Thoracic aorta (tissue), 2 donors: Measurements from ENCODE around the gene CDC42BPB. TPM values are rescaled to one million over a fixed set of nuclear protein-coding genes. Genes with fewer than 3 reads are reported as not detected.
A peak's percentile ranks its signal among the peaks of the same experiment; 100 is the strongest.

Source experiments
- ATAC-seq: fragments of 150-250 bp; one replicate; pipeline ENCODE4 v1.8.0; 2017; ENCODE audit warnings: low read depth; ENCODE audit not compliant: insufficient number of reproducible peaks, low FRiP score
- DNase-seq: peaks from one replicate; pipeline ENCODE4 v3.0.0-alpha.2; 2020; ENCODE audit warnings: low spot score
- H3K27ac ChIP-seq, 2 donors: fragments of 200-600 bp; sonication (generic); 1 replicate in 1 of 2; 2 replicates in 1 of 2; pipeline ENCODE4 v1.5.1; 2016; ENCODE audit warnings: mild to moderate bottlenecking in 2 of 2, moderate library complexity in 2 of 2
- H3K27me3 ChIP-seq: fragments of 200-600 bp; sonication (generic); replicated peaks from 2 replicates; pipeline ENCODE4 v1.6.0; 2016; ENCODE audit warnings: mild to moderate bottlenecking; ENCODE audit not compliant: insufficient read depth
- H3K36me3 ChIP-seq: fragments of 200-600 bp; sonication (generic); one replicate; pipeline ENCODE4 v1.5.1; 2016
- H3K4me1 ChIP-seq, 2 donors: fragments of 200-600 bp; sonication (generic); 1 replicate in 1 of 2; 2 replicates in 1 of 2; pipeline versions ENCODE4 v1.5.1 to v1.6.0; 2016; ENCODE audit warnings: low read depth in 2 of 2, mild to moderate bottlenecking in 1 of 2; ENCODE audit not compliant: control insufficient read depth in 1 of 2
- H3K4me3 ChIP-seq: fragments of 200-600 bp; sonication (generic); 2 replicates; pipeline ENCODE4 v1.5.1; 2016; ENCODE audit warnings: mild to moderate bottlenecking
- H3K9me3 ChIP-seq: fragments of 200-600 bp; sonication (generic); 2 replicates; pipeline ENCODE4 v1.5.1; 2016
- CTCF ChIP-seq: fragments of 200-600 bp; sonication (generic); IDR thresholded peaks from one replicate; pipeline ENCODE4 v1.5.1; 2019; ENCODE audit warnings: antibody characterized with exemption
- total RNA-seq, 2 donors: library from RNA; depleted of rRNA; stranded (reverse); fragments of >200 nt; gene quantifications; one replicate each; pipeline versions ENCODE4 v1.1.0 to v1.2.3, GENCODE V29; 2016

Gene CDC42BPB
- total RNA-seq, 2 donors from 2014 or later = 121 to 133 TPM

DNA sequence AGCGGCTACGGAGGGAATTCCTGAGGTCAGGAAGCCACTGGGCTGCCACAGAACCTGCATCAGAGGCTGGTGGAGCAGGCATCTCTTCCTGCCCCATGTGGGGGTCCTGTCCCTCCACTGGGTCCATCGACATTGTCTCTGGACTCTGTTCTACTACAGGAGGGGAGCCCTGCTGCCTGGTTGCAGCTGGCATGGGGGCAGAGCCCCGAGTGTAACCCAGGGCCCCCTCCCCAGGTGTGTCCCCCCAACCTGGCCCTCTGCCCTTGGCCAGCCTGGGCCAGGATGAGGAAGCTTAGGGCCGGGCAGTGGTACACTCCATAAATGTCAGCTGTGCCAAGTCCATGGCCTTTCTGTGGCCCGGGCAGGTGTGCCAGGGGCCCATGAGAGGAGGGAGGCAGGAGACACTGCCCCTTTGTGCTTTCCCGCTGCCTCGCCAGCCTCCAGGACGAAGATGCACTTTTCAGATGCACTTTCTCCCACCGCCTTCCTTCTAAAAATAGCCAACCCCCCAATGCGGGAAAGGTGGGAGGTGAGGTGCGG lies 33.2 kb upstream of the CDC42BPB start:
- H3K27ac ChIP-seq = no peak overlapping the region
- ATAC-seq = no peak
- no peaks in the 10 kb centered on the region for H3K36me3 ChIP-seq
- H3K27me3 ChIP-seq = no peaks in the 10 kb centered on the region
- H3K4me1 ChIP-seq = peaks cover 5 to 6% of the 10 kb centered on the region in 2 donors
- TF ChIP-seq CTCF = no peak
- DNase-seq = no peak
- peak overlapping the region; percentile 77 for H3K4me3 ChIP-seq
- no peaks in the 10 kb centered on the region for H3K9me3 ChIP-seq

DNA sequence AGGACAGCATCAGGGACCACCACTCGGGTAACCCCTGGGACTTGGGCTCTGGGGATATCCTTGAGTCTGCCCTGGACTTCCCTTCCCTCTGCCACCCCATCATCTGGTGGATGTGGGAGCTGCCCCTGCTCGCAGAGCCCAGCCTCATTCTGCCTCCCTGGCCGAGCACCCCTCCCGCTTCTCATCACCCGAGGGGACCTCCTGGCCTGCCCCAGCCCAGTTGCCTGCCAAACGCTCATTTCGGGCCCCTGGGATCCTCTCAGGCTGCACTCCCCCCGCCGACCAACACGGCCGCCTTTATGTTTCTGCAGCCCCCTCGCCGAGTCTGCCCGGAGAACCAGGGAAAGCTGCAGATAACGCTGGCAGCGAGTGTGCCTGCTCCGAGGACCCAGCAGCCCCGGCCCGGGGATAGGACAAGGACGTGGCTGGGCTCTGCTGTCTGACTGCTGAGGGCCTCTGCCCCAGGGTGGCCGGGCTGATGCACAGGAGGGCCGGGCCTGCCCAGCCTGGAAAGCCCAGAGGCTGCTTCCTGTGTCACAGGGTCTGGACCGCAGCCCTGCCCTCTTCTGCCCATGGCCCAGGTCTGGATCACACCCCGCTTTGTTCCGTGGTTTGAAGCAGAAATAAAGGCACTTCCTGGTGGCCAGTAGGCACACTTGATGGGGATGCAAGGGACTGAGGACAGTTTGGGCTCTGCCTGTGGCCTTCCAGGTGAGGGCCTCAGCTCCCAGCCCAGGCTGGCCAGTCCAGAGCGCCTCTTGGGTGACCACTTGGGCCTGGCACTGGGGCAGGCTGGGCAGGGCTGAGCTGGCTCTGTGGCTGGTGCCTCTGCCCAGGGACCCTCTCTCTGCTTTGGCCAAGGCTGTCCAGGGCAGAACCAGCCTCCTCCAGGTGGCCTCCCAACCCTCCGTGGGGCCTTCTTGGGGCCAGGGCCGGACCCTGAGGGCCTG lies 32.3 kb upstream of the CDC42BPB start:
- no peaks in the 10 kb centered on the region for H3K36me3 ChIP-seq

GRCh38 chr14:103088921-103089320 lies 31.6 kb upstream of the CDC42BPB start:
- no peaks in the 10 kb centered on the region for H3K9me3 ChIP-seq
- no peak overlapping the region for H3K27ac ChIP-seq
- peaks cover 8 to 12% of the 10 kb centered on the region in 2 donors for H3K4me1 ChIP-seq
- DNase-seq = no peak
- ATAC-seq = no peak
- no peak for TF ChIP-seq CTCF
- H3K4me3 ChIP-seq = no peak overlapping the region
- H3K36me3 ChIP-seq = no peaks in the 10 kb centered on the region
- no peaks in the 10 kb centered on the region for H3K27me3 ChIP-seq

More for the DNA sequence above, 32.3 kb upstream of the CDC42BPB start:
- TF ChIP-seq CTCF = no peak
- Histone ChIP-seq H3K9me3 (no peaks in the 10 kb centered on the region), H3K4me1 (peaks cover 5 to 6% of the 10 kb centered on the region in 2 donors), H3K4me3 (no peak overlapping the region), H3K27me3 (no peaks in the 10 kb centered on the region), H3K27ac (no peak overlapping the region)
- DNase-seq (no peak), ATAC-seq (no peak)

DNA sequence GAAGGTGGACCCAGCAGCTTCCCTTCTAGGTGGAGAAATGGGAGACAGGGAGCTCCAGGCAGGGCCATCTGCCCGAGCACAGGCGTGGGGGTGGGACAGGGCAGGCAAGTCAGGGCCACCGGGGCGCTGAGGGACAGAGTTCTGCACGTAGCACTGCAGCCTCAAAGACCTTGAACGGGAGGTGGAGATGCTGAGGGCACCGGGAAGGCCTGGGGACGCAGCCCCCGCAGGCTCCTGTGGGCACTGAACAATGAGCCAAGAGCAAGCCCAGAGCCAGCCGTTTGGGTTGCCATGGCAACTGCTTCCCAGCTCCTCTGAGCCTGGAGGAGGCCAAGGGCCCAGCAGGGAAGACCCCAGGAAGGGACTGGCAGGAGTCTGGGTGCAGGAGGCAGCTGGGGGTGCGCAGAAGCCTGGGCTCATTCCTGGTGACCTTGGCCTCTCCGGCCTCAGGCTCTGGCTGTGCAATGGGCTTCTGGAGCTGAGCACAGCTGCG lies 30.0 kb upstream of the CDC42BPB start:
- ATAC-seq = no peak
- no peak for TF ChIP-seq CTCF
- H3K4me1 ChIP-seq = peaks cover 9 to 14% of the 10 kb centered on the region in 2 donors
- no peak for DNase-seq
- no peaks in the 10 kb centered on the region for H3K9me3 ChIP-seq
- H3K36me3 ChIP-seq = no peaks in the 10 kb centered on the region
- H3K27ac ChIP-seq = no peak overlapping the region
- H3K27me3 ChIP-seq = no peaks in the 10 kb centered on the region
- H3K4me3 ChIP-seq = no peak overlapping the region

- no peaks in the 10 kb centered on the region for H3K27me3 ChIP-seq
Observed at GRCh38 chr14:103086771-103087342, 29.5 kb upstream of the CDC42BPB start.

More at GRCh38 chr14:103086771-103087342, 29.5 kb upstream of the CDC42BPB start:
- Histone ChIP-seq H3K4me3 (no peak overlapping the region), H3K9me3 (no peaks in the 10 kb centered on the region), H3K36me3 (no peaks in the 10 kb centered on the region), H3K4me1 (peaks cover 9 to 14% of the 10 kb centered on the region in 2 donors), H3K27ac (no peak overlapping the region)
- TF ChIP-seq CTCF = no peak
- no peak for ATAC-seq
- no peak for DNase-seq
